ENCODE measurements around the gene APC2.
"Not testable (repeated sequence)": the region's sequence is repeated elsewhere in the genome, so short reads cannot be mapped to it uniquely, and the experiment has no call there.

Gene APC2

GRCh38 chr19:1495799-1496713 is 46.1 kb downstream of the APC2 start:
- no peak for DNase-seq (ENCODE audit: low read depth in 2 of 2)

DNA sequence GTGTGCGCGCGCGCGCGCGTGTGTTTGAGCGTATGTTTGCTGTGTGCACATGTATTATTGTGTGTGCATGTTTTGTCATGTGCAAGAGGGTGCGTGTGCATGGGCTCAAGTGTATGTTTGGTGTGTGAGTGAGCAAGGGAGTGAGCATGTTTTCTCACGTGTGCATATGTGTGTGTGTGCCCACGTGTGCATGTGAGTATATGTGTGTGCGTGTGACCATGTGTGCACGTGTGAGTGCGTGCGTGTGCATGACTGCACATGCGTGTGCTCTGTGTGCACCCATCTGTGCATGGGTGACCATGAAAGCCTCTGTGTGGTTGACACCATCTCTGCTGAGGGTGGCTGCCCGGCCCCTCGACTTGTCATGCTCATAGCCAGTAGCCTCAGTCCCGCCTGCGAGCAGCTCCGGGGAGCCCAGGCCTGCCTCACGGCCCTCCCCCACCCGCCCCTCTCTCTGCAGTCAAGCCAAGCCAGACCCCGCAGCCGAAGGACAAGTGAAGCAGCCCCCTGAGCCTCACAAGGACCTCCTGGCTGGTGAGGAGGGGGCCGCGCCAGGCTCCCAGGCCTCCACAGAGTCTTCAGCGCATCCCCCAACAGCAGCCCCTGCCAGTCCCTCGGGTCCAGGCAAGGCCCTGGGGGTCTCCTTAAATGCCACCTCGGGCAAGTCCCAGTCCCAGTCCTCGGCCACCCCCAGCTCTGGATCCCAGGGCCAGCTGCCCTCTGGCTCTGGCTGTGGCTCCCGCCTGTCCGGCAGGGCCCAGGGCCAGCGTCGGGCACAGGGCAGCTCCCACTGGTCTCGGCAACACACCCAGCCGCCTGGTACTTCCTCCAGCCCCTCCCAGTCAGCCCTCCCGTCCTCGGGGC is 47.0 kb downstream of the APC2 start:
- DNase-seq (ENCODE audit: low read depth in 2 of 2) = no peak

- DNase-seq (ENCODE audit: low read depth in 2 of 2) = no peak
Measured at GRCh38 chr19:1497578-1498235, 47.8 kb downstream of the APC2 start.

DNA sequence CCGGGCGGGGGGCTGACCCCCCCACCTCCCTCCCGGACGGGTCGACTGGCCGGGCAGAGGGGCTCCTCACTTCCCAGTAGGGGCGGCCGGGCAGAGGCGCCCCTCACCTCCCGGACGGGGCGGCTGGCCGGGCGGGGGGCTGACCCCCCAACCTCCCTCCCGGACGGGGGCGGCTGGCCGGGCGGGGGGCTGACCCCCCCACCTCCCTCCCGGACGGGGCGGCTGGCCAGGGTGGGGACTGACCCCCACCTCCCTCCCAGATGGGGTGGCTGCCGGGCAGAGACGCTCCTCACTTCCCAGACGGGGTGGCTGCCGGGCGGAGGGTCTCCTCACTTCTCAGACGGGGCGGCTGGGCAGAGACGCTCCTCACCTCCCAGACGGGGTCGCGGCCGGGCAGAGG is 49.3 kb downstream of the APC2 start:
- DNase-seq (ENCODE audit: low read depth in 2 of 2) = not testable (repeated sequence)

GRCh38 chr19:1501200-1501595 is 51.3 kb downstream of the APC2 start:
- DNase-seq (ENCODE audit: low read depth in 2 of 2) = no peak

- DNase-seq (ENCODE audit: low read depth in 2 of 2) = no peak
Measured at GRCh38 chr19:1502433-1503088, 52.6 kb downstream of the APC2 start.

DNA sequence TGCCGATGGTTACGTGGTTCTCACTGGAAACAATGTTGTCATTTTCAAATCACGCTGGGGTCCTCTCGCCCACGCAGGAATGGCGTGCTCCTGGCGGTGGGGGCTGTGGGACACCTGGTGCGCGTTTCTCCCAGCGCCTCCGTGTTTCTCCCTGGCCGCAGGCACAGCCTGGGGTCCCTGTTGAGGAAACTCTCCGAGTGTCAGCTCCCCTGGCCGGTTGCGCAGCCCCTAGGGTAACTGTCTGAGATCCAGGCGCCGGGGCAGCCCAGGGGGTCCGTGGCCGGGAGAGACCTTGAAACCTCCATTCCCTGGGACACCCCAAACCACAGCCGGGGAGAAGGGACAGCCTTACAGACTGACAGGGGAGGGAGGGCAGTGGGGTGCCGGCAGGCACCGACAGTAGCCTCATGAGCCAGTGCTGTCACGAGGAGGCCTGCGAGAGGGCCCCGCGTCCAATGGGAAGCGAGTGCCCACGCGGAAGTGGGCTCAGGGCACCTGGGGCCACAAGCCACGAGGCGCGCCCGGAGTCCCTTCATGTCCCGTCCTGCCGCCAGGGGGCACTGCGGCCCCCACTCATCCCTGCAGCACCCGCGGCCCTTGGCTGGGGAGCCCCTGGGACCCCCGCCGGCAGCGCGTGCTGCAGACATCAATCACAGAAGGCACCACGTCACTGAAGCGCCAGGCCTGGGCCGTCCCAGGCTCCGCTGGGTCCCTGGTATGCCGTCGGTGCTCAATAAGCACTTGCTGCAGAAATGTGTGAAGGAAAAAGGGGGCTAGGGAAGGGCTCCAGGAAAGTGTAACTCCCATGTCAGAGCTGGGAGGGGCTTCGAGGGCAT is 53.4 kb downstream of the APC2 start:
- peak; percentile 25 to 33 for DNase-seq (ENCODE audit: low read depth in 2 of 2)

GRCh38 chr19:1503925-1504773 is 54.2 kb downstream of the APC2 start:
- DNase-seq (ENCODE audit: low read depth in 2 of 2) = no peak

GRCh38 chr19:1505012-1505411 is 55.1 kb downstream of the APC2 start:
- no peak for DNase-seq (ENCODE audit: low read depth in 2 of 2)

- DNase-seq (ENCODE audit: low read depth in 2 of 2) = no peak
Measured at GRCh38 chr19:1505991-1506881, 56.3 kb downstream of the APC2 start.

DNA sequence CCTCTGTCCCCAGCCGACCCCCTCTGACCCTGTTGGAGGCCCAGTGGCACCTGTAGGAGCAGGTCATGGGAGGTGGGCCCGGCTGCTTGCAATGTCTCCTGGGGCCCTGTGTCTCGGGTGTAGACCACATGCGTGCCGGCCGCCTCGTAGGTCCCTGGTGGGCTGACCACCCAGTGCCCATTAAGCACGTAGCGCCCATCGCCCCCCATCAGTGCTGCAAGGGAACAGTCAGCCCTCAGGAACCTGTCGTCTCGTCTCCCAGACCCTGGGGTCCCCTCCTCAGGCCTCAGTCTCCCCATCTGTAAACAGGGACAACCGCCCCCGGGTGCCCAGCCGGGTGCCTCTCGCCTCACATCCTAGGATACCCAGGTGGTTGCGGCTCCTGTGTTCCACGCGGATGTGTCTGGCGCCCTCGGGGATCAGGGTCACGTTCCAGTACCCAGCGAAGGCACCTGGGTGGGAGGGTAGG is 57.3 kb downstream of the APC2 start:
- no peak for DNase-seq (ENCODE audit: low read depth in 2 of 2)

DNA sequence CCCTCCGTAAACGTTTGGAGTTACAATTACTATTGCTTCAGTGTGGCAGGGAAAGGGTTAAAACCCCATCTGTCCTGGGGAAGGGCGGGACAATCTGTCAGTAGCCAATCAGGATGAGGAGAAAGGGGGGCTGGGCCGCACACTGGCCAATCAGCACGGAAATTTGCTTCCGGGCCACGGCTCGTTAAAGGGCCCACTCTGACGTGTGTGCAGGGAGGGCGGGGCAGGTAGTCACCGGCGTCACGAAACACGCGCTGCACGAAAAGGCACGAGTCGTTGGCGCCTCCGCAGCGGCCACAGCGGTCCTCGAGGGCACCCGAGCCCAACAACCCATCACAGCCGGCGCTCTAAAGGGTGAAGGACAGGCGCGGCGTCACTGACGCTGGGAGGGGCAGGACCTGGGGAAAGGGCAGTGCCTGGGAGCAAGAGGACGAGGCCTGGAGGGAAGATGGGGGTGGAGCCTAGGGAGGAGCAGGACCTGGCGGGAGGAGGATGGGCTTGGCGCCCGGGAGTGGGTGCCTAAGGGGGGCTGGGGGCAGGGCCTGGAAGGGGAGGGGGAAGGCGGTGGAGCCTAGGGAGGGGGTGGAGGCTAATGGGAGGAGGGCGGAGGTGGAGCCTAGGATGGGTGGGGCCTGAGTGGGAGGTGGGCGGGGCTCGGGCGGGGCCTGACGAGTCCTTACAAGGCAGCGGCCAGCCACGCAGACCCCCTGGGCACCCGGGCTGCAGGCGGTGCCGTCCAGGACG is 58.0 kb downstream of the APC2 start:
- peak; percentile 72 to 82 for DNase-seq (ENCODE audit: low read depth in 2 of 2)

DNA sequence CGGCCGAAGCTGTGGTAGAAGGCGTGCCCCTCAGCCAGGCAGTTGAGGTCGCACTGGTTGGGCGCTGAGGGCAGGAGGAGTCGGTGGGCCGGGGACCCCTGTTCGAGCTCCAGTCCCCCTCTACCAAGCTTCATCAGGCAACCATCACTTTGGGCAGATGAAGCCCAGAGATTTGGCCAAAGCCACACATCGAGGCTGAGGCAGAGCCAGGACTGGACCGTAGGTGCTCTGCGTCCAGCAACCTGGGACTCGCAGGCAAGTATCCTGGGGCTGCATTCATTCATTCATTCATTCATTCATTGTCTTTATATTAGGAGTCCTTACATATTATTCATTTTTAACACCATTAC is 58.6 kb downstream of the APC2 start:
- no peak for DNase-seq (ENCODE audit: low read depth in 2 of 2)

DNA sequence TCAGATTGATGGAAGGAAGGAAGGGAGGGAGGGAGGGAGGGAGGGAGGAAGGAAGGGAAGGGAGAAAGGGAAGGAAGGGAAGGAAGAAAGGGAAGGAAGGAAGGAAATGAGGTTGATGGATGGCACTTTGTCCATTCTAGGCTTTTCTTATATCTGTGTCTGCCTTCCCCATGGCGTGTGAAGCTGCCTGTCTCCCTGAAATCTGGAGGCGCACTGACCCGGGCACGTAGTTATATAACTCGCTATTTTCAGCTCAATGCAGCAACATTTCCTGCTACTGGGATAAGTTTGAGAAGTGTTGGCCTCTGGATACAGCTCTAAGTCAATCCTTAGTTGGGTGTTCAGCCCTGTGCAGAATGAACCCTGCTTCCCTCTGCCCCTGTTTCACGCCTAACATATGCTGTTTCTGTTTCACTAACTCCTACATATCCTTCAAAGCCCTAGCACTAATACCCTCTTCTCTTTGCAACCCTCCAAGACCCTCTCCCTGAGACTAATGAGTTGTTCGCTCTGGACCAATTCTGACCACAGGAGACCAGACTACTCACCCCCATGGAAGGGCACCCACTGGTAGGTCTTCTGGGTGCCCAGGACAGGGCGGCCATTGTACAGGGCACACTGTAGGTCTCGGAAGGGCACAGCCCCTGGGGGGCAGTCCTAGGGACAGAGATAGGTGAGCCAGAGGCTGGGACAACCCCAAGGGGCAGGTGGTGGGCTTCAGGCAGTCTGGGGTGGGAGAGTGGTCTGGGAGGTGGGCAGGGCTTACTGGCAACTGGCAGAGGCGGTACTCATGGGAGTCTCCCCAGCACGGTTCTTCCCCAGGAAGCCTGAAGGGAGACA is 59.9 kb downstream of the APC2 start:
- DNase-seq (ENCODE audit: low read depth in 2 of 2) = no peak

DNA sequence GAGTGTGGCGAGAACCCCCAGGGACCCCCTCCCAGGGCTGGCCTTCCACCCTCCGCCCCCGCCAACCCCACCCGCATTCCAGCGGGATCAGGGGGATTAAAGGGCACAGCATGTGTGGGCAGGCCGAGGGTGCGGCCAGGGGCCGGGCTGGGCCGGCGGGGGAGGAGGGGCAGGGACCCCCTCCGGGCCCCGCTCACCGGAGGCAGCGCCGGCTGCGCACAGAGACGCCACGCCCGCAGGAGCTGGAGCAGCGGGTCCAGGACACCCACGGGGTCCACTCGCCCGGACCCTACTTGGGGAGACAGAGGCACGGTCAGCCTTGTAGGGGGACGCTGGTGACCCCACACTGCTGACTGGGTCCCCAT is 60.5 kb downstream of the APC2 start:
- DNase-seq (ENCODE audit: low read depth in 2 of 2) = no peak

- no peak for DNase-seq (ENCODE audit: low read depth in 2 of 2)
Measured at GRCh38 chr19:1510807-1511206, 60.9 kb downstream of the APC2 start.

All from stimulated activated CD8-positive, alpha-beta memory T cell treated with anti-CD3 and anti-CD28 coated beads, Interleukin-2, amount 100 ng/mL, for 1 hour (primary cell).